Ovary (tissue), 9 donors: ENCODE data around the gene CMIP. TPM values are rescaled to one million over a fixed set of nuclear protein-coding genes. Genes with fewer than 3 reads are reported as not detected.

Experiments
- DNase-seq, 5 donors: peaks; one replicate each; pipeline ENCODE4 v3.0.0-alpha.2; 2019 to 2020
- H3K27ac ChIP-seq, 2 donors: fragments of 200-600 bp; one replicate each; pipeline versions ENCODE4 v1.5.1 to v1.8.0; 2019 to 2022
- H3K27me3 ChIP-seq: fragments of 200-600 bp; one replicate; pipeline ENCODE4 v1.8.0; 2022
- H3K36me3 ChIP-seq: fragments of 200-600 bp; sonication (generic); one replicate; pipeline ENCODE4 v1.5.1; 2019
- H3K4me1 ChIP-seq: one replicate; pipeline ENCODE4 v1.8.1; 2013; ENCODE audit warnings: mild to moderate bottlenecking, moderate library complexity; ENCODE audit not compliant: insufficient read depth
- H3K4me3 ChIP-seq: fragments of 200-600 bp; sonication (generic); one replicate; pipeline ENCODE4 v1.5.1; 2017
- H3K9me3 ChIP-seq, 2 donors: fragments of 200-600 bp in 1 of 2; sonication (generic) in 1 of 2; one replicate each; pipeline versions ENCODE4 v1.5.1 to v1.8.1; 2013 to 2019; ENCODE audit warnings: mild to moderate bottlenecking in 1 of 2, moderate library complexity in 1 of 2
- EP300 ChIP-seq: sonication (generic); formaldehyde crosslinking; IDR thresholded peaks from one replicate; pipeline ENCODE4 v1.6.1; 2017; ENCODE audit warnings: antibody characterized with exemption
- POLR2A ChIP-seq: fragments of 450-650 bp; IDR thresholded peaks from one replicate; pipeline ENCODE4 v1.6.1; 2017; ENCODE audit warnings: antibody characterized with exemption, mild to moderate bottlenecking, moderate library complexity
- WGBS, 3 donors: extraction: QIAGEN DNeasy Blood & Tissue Kit in 1 of 3; methylation state at CpG; one replicate each; pipeline versions ENCODE4 v1.1.5 to v1.1.7; 2013 to 2017; 5-methylcytosine and 5-hydroxymethylcytosine counted together
- intact Hi-C, 4 donors: fragments of 100-400 bp; cut with DNase I; formaldehyde crosslinking; loops; one replicate each; pipeline versions ENCODE4 v1.11.0 to v1.15.1; 2022 to 2023
- polyA plus RNA-seq, 2 donors: library from polyadenylated mRNA; stranded (reverse); fragments of 200-250 nt in 1 of 2; fragments of 350-450 nt in 1 of 2; fragmentation: Illumina TruSeq in 1 of 2; extraction: RNeasy Lipid Tissue Mini Kit (QIAGEN cat#74804) in 1 of 2; gene quantifications; one replicate each; pipeline ENCODE4 v1.2.3, GENCODE V29; 2013 to 2014
- total RNA-seq, 7 donors: library from RNA; depleted of rRNA in 2 of 7; stranded (reverse); fragments of >200 nt in 2 of 7; fragmentation: NEBNext Ultra II Directional in 3 of 7; extraction: Animal tissue kit (Norgen Biotek cat#: 25700) in 3 of 7; gene quantifications; one replicate each; pipeline versions ENCODE4 v1.1.0 to v1.2.4, GENCODE V29; 2016 to 2023
- TF ChIP-seq, protein P1 (sequence below), 3 donors: fragments of 450-650 bp in 2 of 3; fragments of 200-600 bp in 1 of 3; IDR thresholded peaks; one replicate each; pipeline versions ENCODE4 v1.5.1 to v1.8.0; 2016 to 2022; ENCODE audit warnings: antibody characterized with exemption in 3 of 3, mild to moderate bottlenecking in 1 of 3
- donor health status: DM: no; HTN: no; CAD: no; lungs with moderate emphysema.
- donor health status: DM: no; HTN: no; CAD: no.
- donor health status: Bipolar disorder and iron deficiency.
- donor health status: DM: yes; HTN: yes; CAD: no.
- donor health status: DM: no; HTN: no; CAD: no.
- donor health status: DM: yes; HTN: yes; CAD: no.

The CMIP gene
- total and polyA plus RNA-seq, 9 donors, result 19.4 to 68.2 (median 38.7) TPM

DNA sequence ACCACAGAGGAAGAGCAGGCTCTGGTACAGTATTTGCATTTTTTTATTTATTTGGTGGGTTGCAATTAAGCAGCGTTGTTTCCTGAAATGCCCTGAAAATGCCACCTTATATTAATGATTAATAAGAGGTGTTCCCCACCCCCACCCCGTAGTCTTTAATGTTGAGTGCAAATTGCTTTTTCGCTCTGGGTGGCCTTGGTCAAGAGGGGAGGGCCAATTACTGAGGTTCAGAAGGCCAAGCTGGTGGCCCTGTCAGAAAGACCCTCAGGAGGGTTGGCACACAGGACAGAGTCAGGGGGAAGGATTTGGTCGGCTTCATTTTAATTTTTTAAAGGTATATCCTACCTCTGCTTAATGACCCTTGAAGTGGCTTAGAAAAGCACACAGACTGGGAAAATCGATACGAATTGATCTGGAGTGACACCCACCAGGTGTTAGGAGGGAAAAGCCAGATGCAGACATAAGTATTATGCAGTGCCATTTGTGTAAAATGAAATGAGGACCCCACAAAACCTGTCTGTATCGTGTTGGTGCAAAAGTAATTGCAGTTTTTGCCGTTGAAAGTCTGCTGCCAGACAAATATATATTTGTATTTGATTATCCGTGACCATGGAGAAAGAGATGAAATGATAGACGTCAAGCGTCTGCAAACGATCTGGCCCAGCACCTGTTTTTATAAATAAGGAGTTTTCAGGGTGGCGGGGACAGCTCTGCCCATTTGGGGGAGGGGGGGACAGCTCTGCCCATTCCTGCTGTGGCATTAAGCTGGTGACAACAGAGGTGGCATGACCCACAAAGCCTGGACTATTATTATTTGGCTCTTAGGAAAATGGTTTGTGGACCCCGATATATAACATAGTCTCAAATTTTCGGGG is 190.7 kb downstream of the CMIP start:
- no peak for DNase-seq
- Histone ChIP-seq H3K4me1 (peaks cover 8% of the 10 kb centered on the region), H3K9me3 (no peaks in the 10 kb centered on the region), H3K27ac (no peak overlapping the region), H3K4me3 (no peak overlapping the region), H3K27me3 (no peaks in the 10 kb centered on the region), H3K36me3 (no peaks in the 10 kb centered on the region)
- TF ChIP-seq POLR2A, result no peak
- WGBS, 3 donors, result 70 to 77% (median 72%) methylated on average over 15 of the region's 15 CpGs
- intact Hi-C loops, result no loop called here

DNA sequence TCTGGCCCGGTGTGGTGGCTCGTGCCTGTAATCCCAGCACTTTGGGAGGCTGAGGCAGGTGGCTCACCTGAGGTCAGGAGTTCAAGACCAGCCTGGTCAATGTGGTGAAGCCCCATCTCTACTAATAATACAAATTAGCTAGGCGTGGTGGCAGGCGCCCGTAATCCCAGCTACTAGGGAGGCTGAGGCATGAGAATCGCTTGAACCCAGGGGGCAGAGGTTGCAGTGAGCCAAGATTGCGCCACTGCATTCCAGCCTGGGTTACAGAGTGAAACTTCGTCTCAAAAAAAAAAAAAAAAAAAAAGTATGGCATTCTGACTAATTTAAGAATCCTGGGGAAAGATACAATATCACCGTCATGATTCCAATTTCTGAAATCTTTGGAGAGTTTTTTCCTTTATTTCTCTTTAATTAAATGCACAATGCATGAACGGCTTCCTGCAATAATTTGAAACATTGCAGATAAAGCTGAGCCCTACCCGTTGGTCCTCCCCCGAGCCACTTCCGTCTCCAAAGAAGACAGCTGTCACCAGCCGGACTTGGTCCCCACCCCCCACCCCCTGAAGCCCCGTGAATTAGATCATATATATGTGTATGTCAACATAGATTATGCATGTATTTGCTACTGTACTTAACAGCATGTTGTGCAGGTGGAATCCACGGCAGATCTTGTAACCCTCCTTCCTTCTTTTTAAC is 191.8 kb downstream of the CMIP start:
- intact Hi-C loops, result no loop called here
- whole genome bisulfite sequencing, 3 donors, result 69 to 74% (median 71%) methylated on average over 16 of the region's 16 CpGs
- DNase-seq, result no peak
- Histone ChIP-seq H3K36me3 (no peaks in the 10 kb centered on the region), H3K4me1 (peaks cover 8% of the 10 kb centered on the region), H3K4me3 (no peak overlapping the region), H3K27me3 (no peaks in the 10 kb centered on the region), H3K27ac (no peak overlapping the region), H3K9me3 (no peaks in the 10 kb centered on the region)
- no peak for TF ChIP-seq EP300
- TF ChIP-seq POLR2A, result no peak
- TF ChIP-seq, protein P1, sequence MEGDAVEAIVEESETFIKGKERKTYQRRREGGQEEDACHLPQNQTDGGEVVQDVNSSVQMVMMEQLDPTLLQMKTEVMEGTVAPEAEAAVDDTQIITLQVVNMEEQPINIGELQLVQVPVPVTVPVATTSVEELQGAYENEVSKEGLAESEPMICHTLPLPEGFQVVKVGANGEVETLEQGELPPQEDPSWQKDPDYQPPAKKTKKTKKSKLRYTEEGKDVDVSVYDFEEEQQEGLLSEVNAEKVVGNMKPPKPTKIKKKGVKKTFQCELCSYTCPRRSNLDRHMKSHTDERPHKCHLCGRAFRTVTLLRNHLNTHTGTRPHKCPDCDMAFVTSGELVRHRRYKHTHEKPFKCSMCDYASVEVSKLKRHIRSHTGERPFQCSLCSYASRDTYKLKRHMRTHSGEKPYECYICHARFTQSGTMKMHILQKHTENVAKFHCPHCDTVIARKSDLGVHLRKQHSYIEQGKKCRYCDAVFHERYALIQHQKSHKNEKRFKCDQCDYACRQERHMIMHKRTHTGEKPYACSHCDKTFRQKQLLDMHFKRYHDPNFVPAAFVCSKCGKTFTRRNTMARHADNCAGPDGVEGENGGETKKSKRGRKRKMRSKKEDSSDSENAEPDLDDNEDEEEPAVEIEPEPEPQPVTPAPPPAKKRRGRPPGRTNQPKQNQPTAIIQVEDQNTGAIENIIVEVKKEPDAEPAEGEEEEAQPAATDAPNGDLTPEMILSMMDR (IDR thresholded peaks at IDR 0.05), result no peak

DNA sequence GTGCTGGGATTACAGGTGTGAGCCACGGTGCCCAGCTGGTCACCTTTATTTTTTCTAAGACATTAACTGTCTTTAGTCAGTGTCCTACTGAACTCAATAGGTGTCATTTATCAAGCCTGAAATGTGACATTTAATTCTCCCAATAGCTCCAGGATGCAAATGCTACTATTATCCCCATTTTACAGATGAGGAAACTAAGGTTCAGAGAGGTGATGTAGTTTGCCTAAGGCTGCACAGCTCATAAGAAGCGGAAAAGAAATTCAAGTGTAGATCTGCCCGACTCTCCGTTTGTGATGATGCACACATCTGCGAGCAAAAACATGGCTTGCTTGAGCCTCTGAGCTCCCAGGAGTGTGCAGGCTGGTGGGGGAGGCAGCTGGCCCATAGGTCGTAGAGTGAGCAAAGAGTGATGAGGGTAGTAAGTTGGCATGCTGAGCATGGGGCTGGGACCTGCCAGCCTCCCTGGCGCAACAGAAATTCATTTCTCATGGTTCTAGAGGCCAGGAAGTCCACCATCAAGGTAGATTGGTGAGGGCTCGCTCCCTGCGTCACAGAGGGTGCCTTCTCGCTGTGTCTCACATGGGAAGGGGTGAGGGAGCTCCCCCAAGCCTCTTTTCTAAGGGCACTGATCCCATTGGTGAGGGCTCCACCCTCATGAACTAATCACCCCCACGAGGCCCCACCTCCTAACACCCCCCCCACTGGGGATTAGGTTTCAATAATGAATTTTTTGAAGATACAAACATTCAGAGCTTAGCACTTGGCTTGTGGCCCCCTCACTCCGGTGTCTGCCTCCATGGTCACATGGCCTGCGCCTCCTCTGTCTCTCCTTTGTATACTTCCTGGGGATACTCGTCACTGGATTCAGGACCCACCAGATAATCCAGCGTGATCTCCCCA is 193.0 kb downstream of the CMIP start:
- DNase-seq, result no peak
- H3K36me3 ChIP-seq, result no peaks in the 10 kb centered on the region
- H3K9me3 ChIP-seq, result no peaks in the 10 kb centered on the region
- peaks cover 8% of the 10 kb centered on the region for H3K4me1 ChIP-seq
- H3K27me3 ChIP-seq, result no peaks in the 10 kb centered on the region
- WGBS, 3 donors, result 92 to 97% (median 94%) methylated on average over 15 of the region's 15 CpGs
- no peak overlapping the region for H3K4me3 ChIP-seq
- intact Hi-C loops, result no loop called here
- H3K27ac ChIP-seq, result no peak overlapping the region
- TF ChIP-seq, protein P1 (IDR thresholded peaks at IDR 0.05), result no peak
- no peak for TF ChIP-seq POLR2A
- no peak for TF ChIP-seq EP300

DNA sequence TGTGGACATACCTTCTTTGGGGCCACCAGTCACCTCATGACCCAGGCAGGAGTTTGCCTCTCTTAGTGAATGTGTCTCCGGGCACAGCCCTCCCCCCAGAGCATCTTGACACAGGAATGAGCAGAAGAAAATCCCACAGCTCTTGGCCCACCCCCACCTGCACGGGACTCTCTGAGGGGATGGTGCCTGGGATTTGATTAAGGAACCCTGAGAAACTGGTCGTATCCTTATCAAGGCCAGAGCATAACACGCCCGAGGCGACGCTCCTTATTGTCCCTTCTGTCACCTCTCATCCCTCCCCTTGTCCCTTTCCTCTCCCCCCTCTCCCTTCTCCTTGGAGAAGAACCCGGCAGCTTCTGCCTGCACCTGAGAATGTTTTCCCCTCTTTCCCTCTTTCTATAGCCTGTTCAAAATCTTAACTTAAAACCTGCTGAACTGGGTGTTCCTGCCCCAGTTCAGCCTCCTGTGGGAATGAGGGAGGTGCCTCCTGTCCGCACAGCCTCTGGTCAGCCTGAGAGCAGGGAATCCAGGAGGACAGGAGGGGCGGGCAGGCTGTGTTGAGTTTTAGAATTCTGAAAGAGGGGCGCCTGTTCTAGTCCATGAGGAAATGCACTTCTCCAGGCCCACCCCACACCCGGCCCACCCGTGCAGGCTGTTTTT is 193.8 kb downstream of the CMIP start:
- H3K27ac ChIP-seq, result no peak overlapping the region
- TF ChIP-seq EP300 (no peak), POLR2A (no peak)
- TF ChIP-seq, protein P1 (IDR thresholded peaks at IDR 0.05), result no peak
- no peaks in the 10 kb centered on the region for H3K27me3 ChIP-seq
- H3K36me3 ChIP-seq, result no peaks in the 10 kb centered on the region
- intact Hi-C loops, result no loop called here
- peaks cover 8% of the 10 kb centered on the region for H3K4me1 ChIP-seq
- 88 to 95% (median 92%) methylated on average over 13 of the region's 13 CpGs for WGBS, 3 donors
- no peak for DNase-seq
- H3K9me3 ChIP-seq, result no peaks in the 10 kb centered on the region
- H3K4me3 ChIP-seq, result no peak overlapping the region
